ENCODE measurements around the gene WNT3.

The WNT3 gene

GRCh38 chr17:46834846-46835245, 16.4 kb upstream of the WNT3 start:
- DNase-seq, result no peak

- DNase-seq, result no peak
Observed at GRCh38 chr17:46833840-46834208, 15.3 kb upstream of the WNT3 start.

- peak; percentile 80 for DNase-seq
Observed at GRCh38 chr17:46832945-46833839, 14.7 kb upstream of the WNT3 start.

- no peak for DNase-seq
Observed at GRCh38 chr17:46832331-46832821, 13.9 kb upstream of the WNT3 start.

GRCh38 chr17:46831573-46832330, 13.3 kb upstream of the WNT3 start:
- no peak for DNase-seq

GRCh38 chr17:46827274-46827673, 8.8 kb upstream of the WNT3 start:
- DNase-seq, result no peak

GRCh38 chr17:46826116-46826515, 7.6 kb upstream of the WNT3 start:
- no peak for DNase-seq

- DNase-seq, result no peak
Observed at GRCh38 chr17:46823657-46824056, 5.2 kb upstream of the WNT3 start.

- no peak for DNase-seq
Observed at GRCh38 chr17:46822388-46822921, 4.0 kb upstream of the WNT3 start.

- DNase-seq, result no peak
Observed at GRCh38 chr17:46821482-46822387, 3.2 kb upstream of the WNT3 start.

GRCh38 chr17:46820592-46821450, 2.3 kb upstream of the WNT3 start:
- no peak for DNase-seq

GRCh38 chr17:46819906-46820351, 1.4 kb upstream of the WNT3 start:
- DNase-seq, result no peak

GRCh38 chr17:46818929-46819859, 702 bp upstream of the WNT3 start:
- DNase-seq, result no peak

GRCh38 chr17:46817901-46818209, 637 bp downstream of the WNT3 start:
- DNase-seq, result no peak

- no peak for DNase-seq
Observed at GRCh38 chr17:46817151-46817900, 1.2 kb downstream of the WNT3 start.

- no peak for DNase-seq
Observed at GRCh38 chr17:46815474-46816353, 2.8 kb downstream of the WNT3 start.

GRCh38 chr17:46814446-46814845, 4.0 kb downstream of the WNT3 start:
- DNase-seq, result no peak

GRCh38 chr17:46813920-46814319, 4.6 kb downstream of the WNT3 start:
- DNase-seq, result no peak
